HG03196 (cell line): Measurements from ENCODE around the gene AADACL2.
"Not testable (repeated sequence)": the region's sequence is repeated elsewhere in the genome, so short reads cannot be mapped to it uniquely, and the experiment has no call there.

ENCODE experiments used
- ATAC-seq: cut with Tn5 transposase; IDR thresholded peaks from one replicate; pipeline ENCODE4 v1.9.1; 2021; ENCODE audit not compliant: unreplicated experiment

The AADACL2 gene

GRCh38 chr3:151764699-151765098 lies 31.0 kb downstream of the AADACL2 start:
- ATAC-seq, result not testable (repeated sequence)

- no peak for ATAC-seq
Measured at GRCh38 chr3:151765685-151766084, 32.0 kb downstream of the AADACL2 start.

- no peak for ATAC-seq
Measured at GRCh38 chr3:151766454-151766853, 32.7 kb downstream of the AADACL2 start.

- no peak for ATAC-seq
Measured at GRCh38 chr3:151768393-151768930, 34.7 kb downstream of the AADACL2 start.

GRCh38 chr3:151769175-151769574 lies 35.4 kb downstream of the AADACL2 start:
- ATAC-seq, result no peak

- no peak for ATAC-seq
Measured at GRCh38 chr3:151770956-151771355, 37.2 kb downstream of the AADACL2 start.

- no peak for ATAC-seq
Measured at GRCh38 chr3:151772825-151773480, 39.2 kb downstream of the AADACL2 start.

GRCh38 chr3:151774235-151774634 lies 40.5 kb downstream of the AADACL2 start:
- no peak for ATAC-seq

GRCh38 chr3:151774910-151775309 lies 41.2 kb downstream of the AADACL2 start:
- no peak for ATAC-seq

GRCh38 chr3:151775314-151776258 lies 41.9 kb downstream of the AADACL2 start:
- ATAC-seq, result no peak

GRCh38 chr3:151776259-151776740 lies 42.6 kb downstream of the AADACL2 start:
- no peak for ATAC-seq

- ATAC-seq, result no peak
Measured at GRCh38 chr3:151777880-151778279, 44.2 kb downstream of the AADACL2 start.

- ATAC-seq, result no peak
Measured at GRCh38 chr3:151787626-151788025, 53.9 kb downstream of the AADACL2 start.

- ATAC-seq, result no peak
Measured at GRCh38 chr3:151788401-151788800, 54.7 kb downstream of the AADACL2 start.

GRCh38 chr3:151789853-151790463 lies 56.2 kb downstream of the AADACL2 start:
- no peak for ATAC-seq

- not testable (repeated sequence) for ATAC-seq
Measured at GRCh38 chr3:151790763-151791162, 57.0 kb downstream of the AADACL2 start.

GRCh38 chr3:151792411-151792810 lies 58.7 kb downstream of the AADACL2 start:
- no peak for ATAC-seq

- ATAC-seq, result no peak
Measured at GRCh38 chr3:151793636-151794035, 59.9 kb downstream of the AADACL2 start.

GRCh38 chr3:151794080-151794479 lies 60.4 kb downstream of the AADACL2 start:
- no peak for ATAC-seq

- ATAC-seq, result no peak
Measured at GRCh38 chr3:151795276-151795675, 61.5 kb downstream of the AADACL2 start.

GRCh38 chr3:151796105-151796680 lies 62.5 kb downstream of the AADACL2 start:
- ATAC-seq, result no peak
